HG03025 (cell line): ENCODE data around the gene TNS1.

Experiments
- ATAC-seq: cut with Tn5 transposase; IDR thresholded peaks from one replicate; pipeline ENCODE4 v1.9.1; 2021; ENCODE audit warnings: mild to moderate bottlenecking, moderate library complexity; ENCODE audit not compliant: unreplicated experiment, low FRiP score

TNS1 gene

GRCh38 chr2:217857624-217858506, 144.9 kb downstream of the TNS1 start:
- ATAC-seq: no peak

DNA sequence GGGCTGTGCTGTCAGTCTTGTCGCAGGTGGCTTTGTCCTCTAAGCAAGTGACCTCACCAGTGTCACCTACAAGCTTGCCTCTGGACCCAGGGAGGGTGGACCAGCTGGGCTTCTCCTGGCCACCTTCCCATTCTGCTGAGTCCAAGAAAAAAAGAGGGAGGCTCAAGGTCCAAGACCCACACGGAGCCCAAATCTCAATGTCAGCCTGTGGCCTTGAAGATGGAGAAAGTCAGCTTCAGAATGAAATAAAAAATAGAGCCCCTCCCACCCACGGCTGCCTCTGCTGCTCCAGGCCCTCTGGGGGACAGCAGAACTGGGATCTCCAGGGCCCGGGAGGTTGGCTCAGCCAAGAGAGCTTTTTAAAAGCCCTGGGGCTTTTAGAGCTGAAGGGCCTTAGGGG, 145.9 kb downstream of the TNS1 start:
- no peak for ATAC-seq

GRCh38 chr2:217856159-217856558, 146.6 kb downstream of the TNS1 start:
- no peak for ATAC-seq

DNA sequence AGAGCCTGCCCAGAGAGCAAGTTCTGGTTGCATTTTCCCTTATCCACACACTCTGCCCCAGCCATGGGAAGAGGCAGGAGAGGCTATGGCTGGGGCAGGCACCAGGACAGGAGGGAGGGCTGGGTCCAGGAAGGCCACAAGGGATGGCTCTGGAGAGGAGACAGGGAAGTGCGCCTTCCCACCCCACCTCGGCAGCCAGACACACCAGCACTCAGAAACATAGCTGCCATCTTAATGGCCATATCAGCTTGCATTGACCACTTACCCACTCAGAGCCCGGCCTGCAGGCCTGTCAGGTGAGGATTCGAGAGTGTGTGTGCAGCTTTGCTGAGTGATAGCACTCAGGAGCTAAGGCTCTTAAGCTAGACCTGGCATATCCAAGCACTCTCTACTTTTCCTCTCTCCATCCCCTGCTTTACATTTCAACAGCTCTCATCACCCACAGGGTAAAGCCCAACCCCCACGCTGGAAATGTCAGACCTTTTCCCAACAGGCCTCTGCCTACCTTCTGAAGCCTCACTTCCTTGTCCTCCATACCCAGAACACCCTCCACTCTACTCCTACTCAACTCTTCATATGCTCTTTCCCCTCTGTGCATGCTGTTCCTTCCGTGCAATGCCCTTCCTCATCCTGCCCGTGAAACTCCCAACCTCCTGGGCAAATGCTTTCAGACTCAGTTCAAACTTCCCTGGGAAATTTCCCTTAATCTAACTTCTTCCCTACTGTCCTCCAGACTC, 147.9 kb downstream of the TNS1 start:
- ATAC-seq: no peak

DNA sequence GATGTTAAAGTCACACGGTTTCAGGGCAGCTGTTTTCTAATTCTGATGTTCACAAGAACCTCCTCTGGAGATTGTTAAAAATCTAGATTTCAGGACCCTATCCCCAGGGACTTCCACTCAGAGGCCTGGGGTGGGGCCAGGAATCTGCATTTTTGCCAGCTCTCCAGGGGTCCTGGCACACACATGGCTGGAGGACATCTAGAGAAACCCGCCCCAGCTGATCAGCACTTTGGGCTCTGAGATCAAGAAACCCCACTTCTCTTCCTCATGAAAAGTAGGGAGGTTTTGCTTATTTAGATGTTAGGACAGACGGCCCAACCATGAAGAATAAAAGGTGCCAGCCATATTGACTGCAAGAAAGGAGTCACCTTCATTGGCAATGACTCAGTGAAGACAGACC, 148.8 kb downstream of the TNS1 start:
- ATAC-seq: no peak

- ATAC-seq: no peak
These were observed 149.4 kb downstream of the TNS1 start for GRCh38 chr2:217853301-217853881.

DNA sequence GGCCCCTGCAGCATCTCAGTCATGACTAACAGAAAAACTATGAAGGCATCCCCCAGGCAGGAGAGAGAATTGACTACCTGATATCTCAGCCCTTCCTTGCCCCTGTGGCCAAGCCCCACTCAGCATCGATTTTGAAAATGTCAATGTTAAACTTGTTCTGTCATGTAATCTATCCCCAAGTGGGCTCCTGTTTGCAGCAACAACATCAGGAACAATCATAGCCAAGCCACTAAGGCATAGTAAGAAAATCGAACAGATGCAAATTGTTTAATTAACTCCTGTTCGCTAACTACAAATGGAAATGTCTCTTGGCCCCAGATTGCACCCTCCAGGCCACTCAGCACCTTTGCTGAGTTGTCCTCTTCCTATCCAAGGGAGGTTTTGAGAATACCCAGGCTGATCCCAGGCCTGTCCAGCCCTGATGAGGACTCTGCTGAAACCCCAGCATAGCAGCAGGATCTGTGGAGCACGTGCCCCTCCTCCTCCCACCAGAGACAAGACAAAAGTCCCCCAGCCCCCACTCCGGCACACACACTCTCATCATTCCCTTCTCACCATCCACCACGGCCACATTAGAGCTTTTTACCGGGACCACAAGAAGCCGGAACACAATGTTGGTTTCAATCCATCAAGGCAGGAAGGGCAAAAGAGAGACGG, 150.1 kb downstream of the TNS1 start:
- no peak for ATAC-seq

DNA sequence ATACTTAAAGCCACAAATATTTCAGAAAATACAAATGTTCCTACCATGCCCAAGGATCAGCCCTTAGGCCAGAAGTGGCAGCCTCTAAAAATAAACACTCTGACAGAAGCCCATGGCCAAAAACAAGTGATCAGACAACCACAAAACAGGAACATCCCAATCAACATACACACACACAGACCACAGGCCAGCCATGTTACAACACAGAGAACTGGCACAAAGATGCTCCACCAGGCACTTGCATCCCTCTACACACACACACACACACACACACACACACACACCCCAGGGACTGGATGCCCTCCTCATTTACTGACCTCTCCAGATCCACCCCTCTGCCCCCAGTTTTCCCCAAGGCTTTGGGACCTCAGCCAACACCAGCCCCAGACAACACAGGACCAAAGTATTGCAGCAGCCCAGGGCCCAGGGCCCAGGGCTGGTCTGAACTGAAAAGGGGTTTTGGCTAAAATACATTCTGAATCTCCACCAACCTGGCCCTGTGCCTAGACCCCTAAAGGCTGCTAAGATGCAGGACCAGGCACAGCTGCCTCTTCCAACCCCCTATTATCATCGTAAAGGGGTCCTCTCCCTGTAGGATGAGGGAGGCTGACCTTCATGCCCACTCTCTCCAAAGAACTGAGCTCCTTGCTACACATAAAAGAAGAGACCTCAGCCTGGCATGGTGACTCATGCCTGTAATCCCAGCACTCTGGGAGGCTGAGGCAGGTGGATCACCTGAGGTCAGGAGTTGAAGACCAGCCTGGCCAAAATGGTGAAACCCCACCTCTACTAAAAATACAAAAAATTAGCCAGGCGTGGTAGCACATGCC, 151.4 kb downstream of the TNS1 start:
- no peak for ATAC-seq

DNA sequence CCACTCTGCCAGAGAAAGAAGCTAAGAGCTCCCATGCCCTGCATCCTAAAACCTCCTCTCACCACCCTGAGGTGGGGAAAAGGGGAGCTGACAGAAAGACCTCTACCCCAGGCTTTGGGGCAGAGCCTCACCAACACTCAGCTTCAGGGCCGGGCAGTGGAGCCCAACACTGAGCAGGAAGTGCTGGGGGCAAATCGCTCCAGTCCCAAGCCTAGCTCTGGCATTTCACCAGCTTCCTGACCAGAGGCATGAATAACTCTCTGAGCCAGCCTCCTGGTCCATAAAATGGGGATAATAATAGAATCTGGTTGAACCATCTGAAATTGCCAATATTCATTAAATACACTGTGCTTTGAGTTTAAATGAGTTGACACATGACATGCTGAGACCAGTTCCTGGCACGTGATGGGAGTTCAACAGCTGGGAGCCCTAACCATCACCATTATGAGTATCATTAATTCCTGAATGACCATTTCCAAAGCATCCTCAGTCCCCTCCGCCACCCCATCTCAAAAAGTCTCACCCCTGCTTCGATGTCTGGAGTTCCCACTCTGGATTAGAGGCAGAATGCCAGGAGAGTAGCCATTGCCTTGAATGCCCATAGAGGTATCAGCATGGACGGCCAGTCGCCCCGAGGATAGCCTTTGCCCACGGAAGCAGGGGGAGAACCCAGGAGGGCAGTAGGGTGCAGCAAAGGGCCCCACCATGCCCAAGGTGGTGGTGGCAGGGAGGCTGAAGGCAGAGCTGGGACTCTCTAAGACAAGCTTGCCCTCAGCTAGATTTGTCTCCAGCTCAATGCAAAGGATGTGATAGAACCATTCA, 153.4 kb downstream of the TNS1 start:
- ATAC-seq: no peak

- ATAC-seq: no peak
These were observed 154.3 kb downstream of the TNS1 start for GRCh38 chr2:217848351-217848957.

- ATAC-seq: no peak
These were observed 155.0 kb downstream of the TNS1 start for GRCh38 chr2:217847552-217848350.

DNA sequence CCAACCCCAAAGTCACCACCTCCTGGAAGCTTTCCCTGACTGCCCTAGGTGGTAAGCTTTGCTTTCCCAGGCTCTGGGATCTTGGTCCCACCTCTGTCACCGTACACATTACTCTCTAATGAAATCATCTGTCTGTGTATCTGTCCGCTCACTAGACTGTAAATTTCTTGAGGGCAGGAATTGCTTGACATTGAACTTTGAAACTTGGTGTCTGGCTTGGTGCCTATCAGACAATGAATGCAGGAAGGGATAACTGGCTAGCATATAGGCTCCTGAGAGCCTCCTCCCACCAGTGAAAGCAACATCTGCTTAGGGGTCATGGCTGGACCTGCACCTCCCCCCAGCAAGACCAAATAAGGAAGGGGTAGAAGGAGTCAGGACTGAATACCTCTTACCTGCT, 155.7 kb downstream of the TNS1 start:
- ATAC-seq: no peak

DNA sequence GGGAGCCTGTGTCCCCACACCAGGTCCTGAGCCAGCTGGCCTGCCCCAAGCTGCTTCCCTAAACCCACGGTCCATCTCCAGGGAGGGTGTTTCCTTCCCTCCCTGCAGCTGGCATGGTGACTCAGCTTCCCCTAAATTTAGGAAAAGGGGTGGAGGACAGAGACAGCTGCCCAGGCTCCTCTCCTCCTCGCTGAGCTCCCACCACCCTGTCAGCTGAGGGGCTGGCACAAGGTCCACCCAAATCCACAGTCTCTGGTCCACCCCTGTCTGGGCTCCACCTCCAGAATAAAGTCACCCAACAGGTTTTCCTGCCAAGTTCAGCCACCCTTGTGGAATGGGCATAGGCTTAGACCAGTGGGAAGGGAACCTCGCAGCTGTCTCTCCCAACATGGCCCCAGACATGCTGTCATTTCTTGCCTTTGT, 156.5 kb downstream of the TNS1 start:
- no peak for ATAC-seq

- no peak for ATAC-seq
These were observed 157.5 kb downstream of the TNS1 start for GRCh38 chr2:217845301-217845700.

- ATAC-seq: no peak
These were observed 158.1 kb downstream of the TNS1 start for GRCh38 chr2:217844696-217845095.

DNA sequence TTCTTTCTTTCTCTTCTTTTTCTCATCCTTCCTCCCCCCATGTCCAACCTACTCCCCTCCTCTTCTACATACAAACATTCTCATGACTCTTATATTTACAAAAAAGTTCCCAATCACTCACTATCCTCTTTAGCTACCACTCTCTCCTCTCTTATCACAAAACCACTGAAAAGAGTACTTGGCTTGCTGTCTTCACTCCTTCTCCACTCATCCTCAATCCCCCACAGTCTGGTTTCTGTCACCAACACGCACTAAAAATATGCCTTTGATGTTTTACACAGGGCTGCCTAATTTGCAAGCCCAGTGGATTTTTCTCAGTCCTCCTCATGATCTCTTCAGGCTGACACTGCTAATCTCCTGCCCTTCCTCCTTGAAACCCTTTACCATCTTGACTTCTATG, 159.5 kb downstream of the TNS1 start:
- ATAC-seq: no peak

GRCh38 chr2:217842017-217842416, 160.8 kb downstream of the TNS1 start:
- no peak for ATAC-seq

DNA sequence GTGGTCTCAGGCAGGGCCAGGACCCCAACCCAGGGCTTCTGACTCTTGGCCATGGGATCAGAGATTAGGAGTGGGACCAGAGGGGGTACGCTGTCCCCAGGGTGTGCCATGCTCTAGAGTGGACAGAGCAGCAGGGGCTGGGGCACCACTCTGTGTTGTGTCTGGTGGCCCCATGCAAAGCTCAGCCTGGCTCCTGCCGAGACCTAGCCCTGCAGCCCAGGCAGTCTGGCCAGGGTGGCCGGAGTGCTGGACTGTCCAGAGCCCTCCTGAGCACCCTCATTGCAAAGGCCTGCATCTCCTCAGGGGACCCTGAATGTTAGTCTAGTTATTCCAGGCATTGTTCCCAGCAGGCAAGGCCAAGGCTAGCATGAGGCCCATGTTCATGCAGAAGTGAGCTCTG, 162.3 kb downstream of the TNS1 start:
- ATAC-seq: no peak
